Measurements from ENCODE around the gene NDUFV3.

- TF ChIP-seq CTCF (IDR thresholded peaks at IDR 0.05; ENCODE audit: poor library complexity) (no peak), EZH2 (IDR thresholded peaks at IDR 0.05; ENCODE audit: borderline replicate concordance) (no peak), EZH2phosphoT487 (IDR thresholded peaks at IDR 0.05; ENCODE audit: low read depth, severe bottlenecking, unreplicated experiment) (no peak)
These were observed 44.0 kb upstream of the NDUFV3 start for GRCh38 chr21:42848932-42849758.

Data from hepatocyte (in vitro differentiated cells).